Uterus (tissue), 4 donors: Measurements from ENCODE around the gene OPCML. TPM values are rescaled to one million over a fixed set of nuclear protein-coding genes. Genes with fewer than 3 reads are reported as not detected.

ENCODE experiments used
- DNase-seq, 2 donors: peaks; one replicate each; pipeline ENCODE4 v3.0.0-alpha.2; 2019 to 2020
- H3K27ac ChIP-seq, 2 donors: fragments of 200-600 bp; sonication (generic); 1 replicate in 1 of 2; 2 replicates in 1 of 2; pipeline ENCODE4 v1.5.1; 2016 to 2018
- H3K27me3 ChIP-seq, 2 donors: fragments of 200-600 bp; sonication (generic); one replicate each; pipeline ENCODE4 v1.5.1; 2018 to 2019; ENCODE audit warnings: control low read depth in 1 of 2
- H3K36me3 ChIP-seq, 2 donors: fragments of 200-600 bp; sonication (generic); one replicate each; pipeline ENCODE4 v1.5.1; 2019; ENCODE audit warnings: control low read depth in 1 of 2
- H3K4me1 ChIP-seq, 2 donors: fragments of 200-600 bp; sonication (generic); one replicate each; pipeline ENCODE4 v1.5.1; 2018 to 2019; ENCODE audit warnings: control low read depth in 1 of 2
- H3K4me3 ChIP-seq, 2 donors: fragments of 200-600 bp; sonication (generic); 1 replicate in 1 of 2; 2 replicates in 1 of 2; pipeline ENCODE4 v1.5.1; 2018 to 2019; ENCODE audit warnings: mild to moderate bottlenecking in 1 of 2
- H3K9me3 ChIP-seq, 2 donors: fragments of 200-600 bp; sonication (generic); one replicate each; pipeline ENCODE4 v1.5.1; 2019; ENCODE audit warnings: control low read depth in 1 of 2
- CTCF ChIP-seq, 4 experiments: fragments of 200-600 bp in 2 of 4; fragments of 450-650 bp in 2 of 4; sonication (generic) in 2 of 4; IDR thresholded peaks; one replicate each; pipeline ENCODE4 v1.5.1; 2016 to 2019; ENCODE audit warnings: antibody characterized with exemption in 4 of 4, mild to moderate bottlenecking in 2 of 4, moderate library complexity in 1 of 4
- POLR2A ChIP-seq, 2 donors: fragments of 450-650 bp; IDR thresholded peaks; one replicate each; pipeline ENCODE4 v1.6.1; 2016; ENCODE audit warnings: antibody characterized with exemption in 2 of 2, mild to moderate bottlenecking in 1 of 2, moderate library complexity in 1 of 2
- intact Hi-C: fragments of 100-400 bp; cut with DNase I; formaldehyde crosslinking; loops from one replicate; pipeline ENCODE4 v1.15.1; 2023; ENCODE audit warnings: low total_unique reads
- total RNA-seq, 4 donors: library from RNA; depleted of rRNA in 3 of 4; stranded (reverse); fragments of >200 nt in 3 of 4; gene quantifications; one replicate each; pipeline versions ENCODE4 v1.1.0 to v1.2.4, GENCODE V29; 2014 to 2023
- donor health status: DM: yes; HTN: yes; CAD: no.

OPCML gene
- total RNA-seq, 4 donors from 2014 or later = under 0.01 to 3.9 (median 1.7) TPM

GRCh38 chr11:132925825-132926469 lies 606.4 kb downstream of the OPCML start:
- no peak for DNase-seq
- intact Hi-C loops = no loop called here
- H3K4me1 ChIP-seq = no peaks in the 10 kb centered on the region
- no peaks in the 10 kb centered on the region for H3K36me3 ChIP-seq
- no peak overlapping the region for H3K4me3 ChIP-seq
- TF ChIP-seq POLR2A (IDR thresholded peaks at IDR 0.05) (no peak), CTCF (IDR thresholded peaks at IDR 0.05) (no peak)
- H3K9me3 ChIP-seq = peaks cover 0 to 2% of the 10 kb centered on the region in 2 donors
- H3K27me3 ChIP-seq = peaks cover 0 to 7% of the 10 kb centered on the region in 2 donors
- H3K27ac ChIP-seq = no peak overlapping the region

- H3K27ac ChIP-seq = no peak overlapping the region
- H3K4me3 ChIP-seq = no peak overlapping the region
- TF ChIP-seq CTCF (IDR thresholded peaks at IDR 0.05) (no peak), POLR2A (IDR thresholded peaks at IDR 0.05) (no peak)
- no peaks in the 10 kb centered on the region for H3K27me3 ChIP-seq
- no peaks in the 10 kb centered on the region for H3K4me1 ChIP-seq
- intact Hi-C loops = no loop called here
- no peaks in the 10 kb centered on the region for H3K36me3 ChIP-seq
- no peak for DNase-seq
- no peaks in the 10 kb centered on the region for H3K9me3 ChIP-seq
Measured at GRCh38 chr11:132921597-132921996, 610.7 kb downstream of the OPCML start.

- no peak for DNase-seq
- Histone ChIP-seq H3K4me3 (no peak overlapping the region), H3K4me1 (no peaks in the 10 kb centered on the region), H3K27ac (no peak overlapping the region), H3K36me3 (no peaks in the 10 kb centered on the region), H3K9me3 (no peaks in the 10 kb centered on the region), H3K27me3 (no peaks in the 10 kb centered on the region)
- TF ChIP-seq CTCF (IDR thresholded peaks at IDR 0.05) = no peak
- intact Hi-C loops = no loop called here
Measured at GRCh38 chr11:132920451-132921096, 611.7 kb downstream of the OPCML start.

- H3K4me3 ChIP-seq = no peak overlapping the region
- no peak for DNase-seq
- intact Hi-C loops = no loop called here
- H3K9me3 ChIP-seq = no peaks in the 10 kb centered on the region
- no peak for TF ChIP-seq CTCF (IDR thresholded peaks at IDR 0.05)
- TF ChIP-seq POLR2A (IDR thresholded peaks at IDR 0.05) = no peak
- H3K36me3 ChIP-seq = no peaks in the 10 kb centered on the region
- H3K27me3 ChIP-seq = no peaks in the 10 kb centered on the region
- H3K4me1 ChIP-seq = no peaks in the 10 kb centered on the region
- H3K27ac ChIP-seq = no peak overlapping the region
Measured at GRCh38 chr11:132914600-132914999, 617.7 kb downstream of the OPCML start.

- Histone ChIP-seq H3K4me1 (no peaks in the 10 kb centered on the region), H3K27ac (no peak overlapping the region), H3K27me3 (no peaks in the 10 kb centered on the region), H3K9me3 (no peaks in the 10 kb centered on the region), H3K36me3 (no peaks in the 10 kb centered on the region), H3K4me3 (no peak overlapping the region)
- DNase-seq = no peak
- TF ChIP-seq CTCF (IDR thresholded peaks at IDR 0.05) = no peak
- TF ChIP-seq POLR2A (IDR thresholded peaks at IDR 0.05) = no peak
- intact Hi-C loops = no loop called here
Measured at GRCh38 chr11:132913886-132914285, 618.4 kb downstream of the OPCML start.
